Neuronal stem cell (in vitro differentiated cells): ENCODE data around the gene PCGF1.

ENCODE experiments used
- DNase-seq: peaks from one replicate; pipeline ENCODE4 v3.0.0-alpha.2; 2013; ENCODE audit warnings: low spot score
- H2AFZ ChIP-seq: one replicate; pipeline ENCODE4 v1.6.1; 2013; ENCODE audit warnings: mild to moderate bottlenecking, low read length, inconsistent platforms
- H2AK5ac ChIP-seq: 2 replicates; pipeline ENCODE4 v1.6.1; 2013; ENCODE audit warnings: low read depth, mild to moderate bottlenecking, inconsistent platforms, low read length, moderate library complexity, mixed read lengths
- H2BK120ac ChIP-seq: 2 replicates; pipeline ENCODE4 v1.6.1; 2013; ENCODE audit warnings: low read depth, mild to moderate bottlenecking, inconsistent platforms, low read length, moderate library complexity, mixed read lengths
- H2BK12ac ChIP-seq: one replicate; pipeline ENCODE4 v1.6.1; 2013; ENCODE audit warnings: low read length, inconsistent platforms
- H2BK15ac ChIP-seq: 2 replicates; pipeline ENCODE4 v1.6.1; 2013; ENCODE audit warnings: mild to moderate bottlenecking, low read length, inconsistent platforms, mixed read lengths
- H2BK5ac ChIP-seq: one replicate; pipeline ENCODE4 v1.6.1; 2013; ENCODE audit warnings: inconsistent platforms, mild to moderate bottlenecking, low read length, moderate library complexity
- H3K14ac ChIP-seq: one replicate; pipeline ENCODE4 v1.6.1; 2013; ENCODE audit warnings: low read length, inconsistent platforms
- H3K18ac ChIP-seq: 2 replicates; pipeline ENCODE4 v1.6.1; 2013; ENCODE audit warnings: low read length, inconsistent platforms
- H3K23ac ChIP-seq: 2 replicates; pipeline ENCODE4 v1.6.1; 2013; ENCODE audit warnings: low read depth, mild to moderate bottlenecking, mixed read lengths, low read length, inconsistent platforms; ENCODE audit not compliant: poor library complexity
- H3K27ac ChIP-seq: replicated peaks from 3 replicates; pipeline ENCODE4 v1.5.1; 2013; ENCODE audit warnings: low read length, inconsistent platforms
- H3K27me3 ChIP-seq, 3 experiments: 2 replicates each; pipeline ENCODE4 v1.6.1; 2013; ENCODE audit warnings: low read length in 3 of 3, mild to moderate bottlenecking in 2 of 3, inconsistent platforms in 1 of 3, low read depth in 1 of 3, mixed read lengths in 1 of 3, moderate library complexity in 1 of 3; ENCODE audit not compliant: control insufficient read depth in 3 of 3, insufficient read depth in 3 of 3
- H3K36me3 ChIP-seq, 2 donors: replicated peaks in 1 of 2; 2 replicates each; pipeline ENCODE4 v1.6.1; 2013; ENCODE audit warnings: low read length in 2 of 2; ENCODE audit not compliant: control insufficient read depth in 2 of 2, insufficient read depth in 2 of 2
- H3K4ac ChIP-seq: 2 replicates; pipeline ENCODE4 v1.6.1; 2013; ENCODE audit warnings: inconsistent platforms, mild to moderate bottlenecking, low read length, moderate library complexity
- H3K4me1 ChIP-seq, 2 donors: 1 replicate in 1 of 2; 2 replicates in 1 of 2; pipeline ENCODE4 v1.6.1; 2013; ENCODE audit warnings: low read length in 2 of 2, low read depth in 1 of 2; ENCODE audit not compliant: control insufficient read depth in 2 of 2, insufficient read depth in 1 of 2
- H3K4me2 ChIP-seq: one replicate; pipeline ENCODE4 v1.6.1; 2013; ENCODE audit warnings: mild to moderate bottlenecking, low read length, inconsistent platforms; ENCODE audit not compliant: insufficient read depth, poor library complexity, severe bottlenecking
- H3K4me3 ChIP-seq, 2 donors: 2 replicates each; pipeline ENCODE4 v1.5.1; 2013; ENCODE audit warnings: low read length in 2 of 2, mild to moderate bottlenecking in 2 of 2, inconsistent platforms in 1 of 2, moderate library complexity in 1 of 2
- H3K79me1 ChIP-seq: one replicate; pipeline ENCODE4 v1.6.1; 2013; ENCODE audit warnings: low read depth, mild to moderate bottlenecking, inconsistent platforms, low read length, moderate library complexity
- H3K9ac ChIP-seq: one replicate; pipeline ENCODE4 v1.6.1; 2013; ENCODE audit warnings: mild to moderate bottlenecking, low read depth, low read length, inconsistent platforms; ENCODE audit not compliant: poor library complexity
- H3K9me3 ChIP-seq, 2 donors: replicated peaks in 1 of 2; 2 replicates each; pipeline versions ENCODE3 to v1.6.1; 2013; ENCODE audit warnings: low read length in 2 of 2, mild to moderate bottlenecking in 2 of 2, inconsistent platforms in 1 of 2, low read depth in 1 of 2, mixed read lengths in 1 of 2, moderate library complexity in 1 of 2; ENCODE audit not compliant: control insufficient read depth in 2 of 2, insufficient read depth in 1 of 2
- H4K8ac ChIP-seq: one replicate; pipeline ENCODE4 v1.6.1; 2013; ENCODE audit warnings: low read depth, mild to moderate bottlenecking, inconsistent platforms, low read length, moderate library complexity
- H4K91ac ChIP-seq: one replicate; pipeline ENCODE4 v1.6.1; 2013; ENCODE audit warnings: low read length, low read depth, mild to moderate bottlenecking, inconsistent platforms; ENCODE audit not compliant: poor library complexity
- WGBS, 2 donors: extraction: QIAGEN DNeasy Blood & Tissue Kit; methylation state at CpG; one replicate each; pipeline ENCODE4 v1.1.7; 2013; ENCODE audit warnings: missing lambda C conversion rate in 2 of 2, mixed read lengths in 1 of 2; ENCODE audit not compliant: insufficient read length in 2 of 2, insufficient replicate concordance in 1 of 2; ENCODE audit errors: extremely low coverage in 2 of 2; 5-methylcytosine and 5-hydroxymethylcytosine counted together

Gene PCGF1

GRCh38 chr2:74515271-74515980 lies 7.9 kb upstream of the PCGF1 start:
- Histone ChIP-seq H2BK12ac (peak overlapping the region; percentile 77), H3K4me2 (peak overlapping the region; percentile 44), H2BK5ac (no peak overlapping the region), H2AK5ac (peak overlapping the region; percentile 48), H3K36me3 (no peaks in the 10 kb centered on the region), H3K14ac (no peak overlapping the region), H3K9me3 (peaks cover 5 to 10% of the 10 kb centered on the region in 2 donors), H3K18ac (peak overlapping the region; percentile 40), H3K27me3 (peaks cover 44 to 98% (median 93%) of the 10 kb centered on the region in 3 experiments), H3K4me1 (peaks cover 2 to 4% of the 10 kb centered on the region in 2 donors), H4K8ac (peak overlapping the region; percentile 75), H3K4me3 (peak overlapping the region in 1 of 2 donors; percentile 49), H2AFZ (peak overlapping the region; percentile 88), H2BK15ac (no peak overlapping the region), H3K27ac (no peak overlapping the region), H3K23ac (peak overlapping the region; percentile 82), H3K4ac (no peak overlapping the region), H3K9ac (peak overlapping the region; percentile 83), H2BK120ac (no peak overlapping the region), H4K91ac (no peak overlapping the region), H3K79me1 (no peaks in the 10 kb centered on the region)
- no peak for DNase-seq
- no CpG with 5 or more reads among the region's 60 CpGs for WGBS, 2 donors

- H2BK120ac ChIP-seq = no peak within 1 kb of the TSS
- H3K18ac ChIP-seq = peak within 1 kb of the TSS; percentile 46
- H3K23ac ChIP-seq = peak within 1 kb of the TSS; percentile 82
- no CpG with 5 or more reads among the region's 82 CpGs for WGBS, 2 donors
- H3K9ac ChIP-seq = peak within 1 kb of the TSS; percentile 35
- no peaks in the 10 kb centered on the region for H3K79me1 ChIP-seq
- H3K4me2 ChIP-seq = no peak within 1 kb of the TSS
- peak within 1 kb of the TSS; percentile 46 for H2BK12ac ChIP-seq
- no peak within 1 kb of the TSS for H4K91ac ChIP-seq
- H2AFZ ChIP-seq = peak within 1 kb of the TSS; percentile 88
- no peak for DNase-seq
- peak within 1 kb of the TSS; percentile 57 for H2AK5ac ChIP-seq
- H3K14ac ChIP-seq = no peak within 1 kb of the TSS
- no peak within 1 kb of the TSS for H2BK5ac ChIP-seq
- H2BK15ac ChIP-seq = peak within 1 kb of the TSS; percentile 35
- H3K36me3 ChIP-seq = no peaks in the 10 kb centered on the region
- peaks cover 2 to 4% of the 10 kb centered on the region in 2 donors for H3K4me1 ChIP-seq
- peaks cover 5 to 14% of the 10 kb centered on the region in 2 donors for H3K9me3 ChIP-seq
- no peak within 1 kb of the TSS for H4K8ac ChIP-seq
- no peak within 1 kb of the TSS for H3K4ac ChIP-seq
- peaks cover 45 to 98% (median 95%) of the 10 kb centered on the region in 3 experiments for H3K27me3 ChIP-seq
- H3K4me3 ChIP-seq = peak within 1 kb of the TSS in 1 of 2 donors; percentile 42
- no peak within 1 kb of the TSS for H3K27ac ChIP-seq
Measured at GRCh38 chr2:74514368-74515270, 7.1 kb upstream of the PCGF1 start, which contains the start of gene TLX2. TLX2 (plus strand) TSS chr2:74514450; CDS start chr2:74514807, 357 bp downstream.

GRCh38 chr2:74513605-74514367 lies 6.3 kb upstream of the PCGF1 start:
- no CpG with 5 or more reads among the region's 52 CpGs for WGBS, 2 donors
- peak overlapping the region; percentile 44 for H3K23ac ChIP-seq
- H3K36me3 ChIP-seq = no peaks in the 10 kb centered on the region
- no peak overlapping the region for H3K4me2 ChIP-seq
- no peak for DNase-seq
- no peak overlapping the region for H3K9ac ChIP-seq
- H3K4me3 ChIP-seq = no peak overlapping the region
- H3K14ac ChIP-seq = no peak overlapping the region
- peaks cover 5 to 14% of the 10 kb centered on the region in 2 donors for H3K9me3 ChIP-seq
- H4K8ac ChIP-seq = no peak overlapping the region
- peaks cover 2 to 4% of the 10 kb centered on the region in 2 donors for H3K4me1 ChIP-seq
- H3K27ac ChIP-seq = no peak overlapping the region
- no peak overlapping the region for H2BK120ac ChIP-seq
- H3K18ac ChIP-seq = peak overlapping the region; percentile 33
- peak overlapping the region; percentile 35 for H2BK15ac ChIP-seq
- H2BK12ac ChIP-seq = no peak overlapping the region
- H2BK5ac ChIP-seq = no peak overlapping the region
- H2AK5ac ChIP-seq = no peak overlapping the region
- H3K27me3 ChIP-seq = peaks cover 46 to 96% (median 92%) of the 10 kb centered on the region in 3 experiments
- H3K79me1 ChIP-seq = no peaks in the 10 kb centered on the region
- no peak overlapping the region for H3K4ac ChIP-seq
- peak overlapping the region; percentile 71 for H2AFZ ChIP-seq
- no peak overlapping the region for H4K91ac ChIP-seq
